ENCODE results near the gene PRICKLE1. TPM values are rescaled to one million over a fixed set of nuclear protein-coding genes. Genes with fewer than 3 reads are reported as not detected.

PRICKLE1 gene
- total and polyA plus RNA-seq, 9 of the 15 experiments (the other 6 are each of a cell fraction or from before 2014, with no cell fraction given), result 0.22 to 0.85 (median 0.31) TPM

- TF ChIP-seq KDM4B (IDR thresholded peaks at IDR 0.05; ENCODE audit: borderline replicate concordance in 2 of 2, low read depth in 1 of 2) (no peak), ZBTB40 (IDR thresholded peaks at IDR 0.05) (no peak; the same call in 1 of the 2 replicates), ZBTB40 (CRISPR knock-in tag; IDR thresholded peaks at IDR 0.05) (no peak), CHD4 (IDR thresholded peaks at IDR 0.05; ENCODE audit: insufficient read depth, insufficient replicate concordance, low read depth, low read length, poor library complexity, severe bottlenecking) (no peak), ILF3 (IDR thresholded peaks at IDR 0.05; ENCODE audit: borderline replicate concordance) (no peak), RBBP5 (IDR thresholded peaks at IDR 0.05; ENCODE audit: borderline replicate concordance, insufficient read depth, low read length, poor library complexity, severe bottlenecking) (peak; percentile 53), SPI1 (IDR thresholded peaks at IDR 0.05; ENCODE audit: borderline replicate concordance, low read depth, low read length) (peak; percentile 87), NFRKB (IDR thresholded peaks at IDR 0.05; ENCODE audit: low read depth) (0 out of 2 replicates have a peak, but pooled peaks have one; percentile 61), ELK3 (CRISPR knock-in tag; IDR thresholded peaks at IDR 0.05) (no peak), YBX1 (IDR thresholded peaks at IDR 0.05) (no peak), HDAC1 (IDR thresholded peaks at IDR 0.05) (peak in 1 of 2 experiments; percentile 66; a peak in 2 of 4 replicates), IRF2 (CRISPR knock-in tag; IDR thresholded peaks at IDR 0.05) (no peak), HMBOX1 (IDR thresholded peaks at IDR 0.05) (peak; percentile 88), ZBTB49 (CRISPR knock-in tag; IDR thresholded peaks at IDR 0.05; ENCODE audit: borderline replicate concordance) (no peak)
Measured at GRCh38 chr12:42442888-42443287, 146.7 kb downstream of the PRICKLE1 start (continued).
